Lower lobe of right lung (tissue), 2 donors: ENCODE measurements around the gene CD244. TPM values are rescaled to one million over a fixed set of nuclear protein-coding genes. Genes with fewer than 3 reads are reported as not detected.

ENCODE experiments used
- ATAC-seq, 2 donors: fragments of 200-7000 bp; cut with Tn5 transposase; one replicate each; pipeline ENCODE4 v1.9.1; 2020 to 2022; ENCODE audit warnings: mild to moderate bottlenecking in 2 of 2, moderate library complexity in 2 of 2
- DNase-seq: peaks from one replicate; pipeline ENCODE4 v3.0.0-alpha.2; 2020
- H3K27ac ChIP-seq: fragments of 200-600 bp; one replicate; pipeline ENCODE4 v1.8.0; 2022
- H3K27me3 ChIP-seq: fragments of 200-600 bp; one replicate; pipeline ENCODE4 v1.8.0; 2022; ENCODE audit warnings: low read depth
- H3K36me3 ChIP-seq: fragments of 200-600 bp; one replicate; pipeline ENCODE4 v1.8.0; 2022; ENCODE audit warnings: mild to moderate bottlenecking
- H3K4me1 ChIP-seq: fragments of 200-600 bp; one replicate; pipeline ENCODE4 v1.8.0; 2022
- H3K4me3 ChIP-seq: fragments of 200-600 bp; one replicate; pipeline ENCODE4 v1.8.0; 2022; ENCODE audit warnings: mild to moderate bottlenecking
- H3K9me3 ChIP-seq: fragments of 200-600 bp; one replicate; pipeline ENCODE4 v1.8.0; 2022
- CTCF ChIP-seq: fragments of 200-600 bp; IDR thresholded peaks from one replicate; pipeline ENCODE4 v1.8.0; 2022; ENCODE audit warnings: antibody characterized with exemption, mild to moderate bottlenecking
- intact Hi-C: fragments of 100-400 bp; cut with DNase I; formaldehyde crosslinking; loops from one replicate; pipeline ENCODE4 v1.11.0; 2022
- total RNA-seq: library from RNA; stranded (reverse); fragmentation: NEBNext Ultra II Directional; extraction: Animal tissue kit (Norgen Biotek cat#: 25700); gene quantifications from one replicate; pipeline ENCODE4 v1.2.1, GENCODE V29; 2021
- donor health status: DM: no; HTN: yes; CAD: no; lungs with severe emphysema.

CD244 gene
- total RNA-seq, 1 donor from 2014 or later = 4.5 TPM

DNA sequence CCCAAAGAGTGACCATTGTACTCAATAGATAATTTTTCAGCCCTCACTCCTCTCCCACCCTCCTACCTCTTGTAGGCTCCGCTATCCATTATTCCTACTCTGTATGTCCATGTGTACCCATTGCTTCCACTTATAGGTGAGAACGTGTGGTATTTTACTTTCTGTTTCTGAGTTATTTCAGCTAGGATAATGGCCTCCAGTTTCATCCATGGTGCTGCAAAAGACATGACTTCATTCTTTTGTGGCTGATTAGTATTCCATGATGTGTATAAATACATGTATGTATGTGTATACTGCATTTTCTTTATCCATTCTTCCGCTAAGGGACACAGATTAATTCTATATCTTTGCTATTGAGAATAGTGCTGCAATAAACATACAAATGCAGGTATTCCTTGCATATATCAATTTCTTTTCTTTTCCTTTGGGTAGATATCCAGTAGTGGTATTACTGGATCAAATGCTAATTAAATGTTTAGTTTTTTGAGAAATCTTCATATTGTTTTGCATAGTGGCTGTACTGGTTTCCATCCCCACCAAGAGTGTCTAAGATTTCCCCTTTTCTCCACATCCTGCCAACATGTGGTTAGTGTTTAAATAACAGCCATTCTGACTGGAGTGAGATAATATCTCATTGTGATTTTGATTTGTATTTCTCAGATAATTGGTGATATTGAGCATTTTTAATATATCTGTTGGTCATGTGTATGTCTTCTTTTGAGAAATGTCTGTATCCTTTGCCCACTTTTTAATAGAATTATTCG, 61.9 kb downstream of the CD244 start:
- no peak overlapping the region for H3K27ac ChIP-seq
- H3K36me3 ChIP-seq = no peaks in the 10 kb centered on the region
- H3K27me3 ChIP-seq = peaks cover 5% of the 10 kb centered on the region
- H3K9me3 ChIP-seq = no peaks in the 10 kb centered on the region
- intact Hi-C loops = no loop called here
- no peak for TF ChIP-seq CTCF
- H3K4me1 ChIP-seq = no peaks in the 10 kb centered on the region
- DNase-seq (no peak), ATAC-seq (no peak)
- H3K4me3 ChIP-seq = no peak overlapping the region

DNA sequence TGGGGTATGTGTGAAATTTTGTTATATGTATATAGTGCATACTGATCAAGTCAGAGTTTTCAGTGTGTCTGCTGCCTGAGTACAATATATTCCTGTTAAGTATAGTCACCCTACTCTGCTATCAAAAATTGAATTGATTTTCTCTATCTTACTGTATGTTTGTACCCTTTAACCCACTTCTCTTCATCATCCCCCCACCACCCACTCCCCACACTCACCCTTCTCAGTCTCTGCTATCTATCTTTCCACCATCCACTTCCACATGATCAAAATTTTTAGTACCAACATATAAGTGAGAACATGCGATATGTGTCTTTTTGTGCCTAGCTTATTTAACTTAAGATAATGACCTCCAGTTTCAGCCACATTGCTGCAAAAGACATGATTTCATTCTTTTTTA, 62.5 kb downstream of the CD244 start:
- DNase-seq = no peak
- H3K4me3 ChIP-seq = no peak overlapping the region
- intact Hi-C loops = no loop called here

GRCh38 chr1:160799641-160800040, 63.0 kb downstream of the CD244 start:
- Histone ChIP-seq H3K27ac (no peak overlapping the region), H3K4me1 (no peaks in the 10 kb centered on the region), H3K9me3 (no peaks in the 10 kb centered on the region), H3K27me3 (peaks cover 5% of the 10 kb centered on the region), H3K4me3 (no peak overlapping the region), H3K36me3 (no peaks in the 10 kb centered on the region)
- intact Hi-C loops = no loop called here
- no peak for TF ChIP-seq CTCF
- no peak for DNase-seq
- ATAC-seq = no peak

More for the DNA sequence above, 62.5 kb downstream of the CD244 start:
- no peak for TF ChIP-seq CTCF
- peaks cover 5% of the 10 kb centered on the region for H3K27me3 ChIP-seq
- H3K4me1 ChIP-seq = no peaks in the 10 kb centered on the region
- H3K9me3 ChIP-seq = no peaks in the 10 kb centered on the region
- H3K27ac ChIP-seq = no peak overlapping the region
- H3K36me3 ChIP-seq = no peaks in the 10 kb centered on the region
- ATAC-seq = no peak

GRCh38 chr1:160798439-160798838, 64.2 kb downstream of the CD244 start:
- TF ChIP-seq CTCF = no peak
- H3K4me1 ChIP-seq = no peaks in the 10 kb centered on the region
- DNase-seq = no peak
- ATAC-seq = no peak
- H3K27me3 ChIP-seq = peaks cover 5% of the 10 kb centered on the region
- intact Hi-C loops = no loop called here
- no peaks in the 10 kb centered on the region for H3K9me3 ChIP-seq
- H3K4me3 ChIP-seq = no peak overlapping the region
- H3K27ac ChIP-seq = no peak overlapping the region
- H3K36me3 ChIP-seq = no peaks in the 10 kb centered on the region

DNA sequence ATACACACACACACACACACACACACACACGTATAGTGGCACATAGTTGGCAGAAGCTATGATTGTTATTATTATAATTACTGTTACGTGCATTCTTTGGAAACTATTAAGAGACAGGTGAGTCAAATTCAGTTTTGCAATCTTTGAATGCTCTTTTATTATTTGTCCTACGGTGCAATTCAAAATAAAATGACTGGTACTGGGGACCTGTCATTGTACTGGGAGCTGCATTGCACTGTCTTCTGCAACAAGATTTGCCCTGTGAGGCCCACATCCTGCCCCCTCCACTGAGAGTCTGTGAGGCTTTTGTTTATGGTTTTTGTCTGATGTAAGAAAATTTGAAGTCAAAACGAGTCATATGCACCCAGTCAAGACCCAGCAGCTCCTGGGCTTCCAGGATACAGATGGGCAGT, 64.8 kb downstream of the CD244 start:
- H3K27ac ChIP-seq = no peak overlapping the region
- DNase-seq (no peak), ATAC-seq (peak in 1 of 2 donors; percentile 26)
- H3K4me1 ChIP-seq = no peaks in the 10 kb centered on the region
- no peaks in the 10 kb centered on the region for H3K9me3 ChIP-seq
- H3K27me3 ChIP-seq = peaks cover 5% of the 10 kb centered on the region
- H3K36me3 ChIP-seq = no peaks in the 10 kb centered on the region
- no peak for TF ChIP-seq CTCF
- H3K4me3 ChIP-seq = no peak overlapping the region
- intact Hi-C loops = no loop called here
